ENCODE results near the gene CACNA1D. TPM values are rescaled to one million over a fixed set of nuclear protein-coding genes. Genes with fewer than 3 reads are reported as not detected.

The CACNA1D gene
- total and polyA plus RNA-seq, 9 of the 15 experiments (the other 6 are each of a cell fraction or from before 2014, with no cell fraction given) = 0.29 TPM; not detected in 8

- no peak for FAIRE-seq
- H3K9me1 ChIP-seq (ENCODE audit: control insufficient read depth, insufficient read depth, low read length) = no peaks in the 10 kb centered on the region
- H4K20me1 ChIP-seq (replicated peaks; ENCODE audit: control insufficient read depth, insufficient read depth, low read length) = no peaks in the 10 kb centered on the region
- no peak for TF ChIP-seq MEF2D (tag; conservative IDR thresholded peaks at IDR 0.05; ENCODE audit: low read depth)
- no peak for TF ChIP-seq PHF20 (IDR thresholded peaks at IDR 0.05; ENCODE audit: partially characterized antibody)
- no peak for TF ChIP-seq PHB2 (IDR thresholded peaks at IDR 0.05; ENCODE audit: low read depth)
- no peak for TF ChIP-seq PHB (CRISPR knock-in tag; IDR thresholded peaks at IDR 0.05)
- no peak for TF ChIP-seq E2F8 (IDR thresholded peaks at IDR 0.05; ENCODE audit: low read depth, partially characterized antibody)
- no peak for TF ChIP-seq RAD51 (IDR thresholded peaks at IDR 0.05; ENCODE audit: borderline replicate concordance, low read depth)
- TF ChIP-seq HDAC6 (IDR thresholded peaks at IDR 0.05; ENCODE audit: low read depth, low read length) = no peak
- no peak for TF ChIP-seq USF1 (CRISPR knock-in tag; IDR thresholded peaks at IDR 0.05)
- no peak for TF ChIP-seq TCFL5 (CRISPR knock-in tag; conservative IDR thresholded peaks at IDR 0.05)
- TF ChIP-seq KDM5B (IDR thresholded peaks at IDR 0.05; ENCODE audit: insufficient replicate concordance, low read depth, low read length) = no peak
- no peak for TF ChIP-seq ZNF740 (CRISPR knock-in tag; IDR thresholded peaks at IDR 0.05)
- TF ChIP-seq ZNF740 (tag; IDR thresholded peaks at IDR 0.05) = no peak
- ChIA-PET POLR2A (no interaction called here), CTCF (ENCODE audit: low intra/inter-chr PET ratio) (no interaction called here)
- H3K79me2 ChIP-seq (ENCODE audit: control insufficient read depth, insufficient read depth, low read length) = no peaks in the 10 kb centered on the region
- no TSS peak for BruUV-seq (replicated peaks)
- no peaks in the 10 kb centered on the region for H3K36me3 ChIP-seq (ENCODE audit: control insufficient read depth, insufficient read depth, low read length)
- no peak overlapping the region for H2AFZ ChIP-seq (ENCODE audit: low read depth, low read length)
- no peak overlapping the region for H3K9ac ChIP-seq (ENCODE audit: insufficient read depth in 1 of 2, low read depth in 2 of 2, low read length in 2 of 2)
- no peak overlapping the region for H3K27ac ChIP-seq (ENCODE audit: extremely low read depth, low read depth, low read length)
- H3K4me1 ChIP-seq (replicated peaks in 1 of 2; ENCODE audit: control insufficient read depth in 2 of 2, insufficient read depth in 2 of 2, low read length in 2 of 2) = no peaks in the 10 kb centered on the region
- WGBS (ENCODE audit: insufficient coverage, low coverage, missing lambda C conversion rate) = 0% methylated on average over 6 of the region's 6 CpGs
- ATAC-seq = no peak
- DNase-seq (ENCODE audit: extremely low read depth in 1 of 4, low spot score in 3 of 4) = no peak
- no peak overlapping the region for H3K4me3 ChIP-seq
- no peak overlapping the region for H3K4me2 ChIP-seq (ENCODE audit: insufficient read depth, low read length)
- in situ Hi-C loops (cut with MboI) (no loop called here), intact Hi-C loops (cut with micrococcal nuclease) (no loop called here)
- peaks cover 0 to 23% of the 10 kb centered on the region in 2 experiments; a peak in 2 of 5 replicates for H3K27me3 ChIP-seq (ENCODE audit: control insufficient read depth in 2 of 2, insufficient read depth in 2 of 2, low read length in 2 of 2)
- no peaks in the 10 kb centered on the region for H3K9me3 ChIP-seq (replicated peaks; ENCODE audit: control insufficient read depth, insufficient read depth, low read depth, low read length)
These were observed 124.1 kb downstream of the CACNA1D start for GRCh38 chr3:53618524-53618906.

All from K562 (cell line).